Fibroblast of skin of left quadriceps (primary cell): ENCODE measurements around the gene DAB2IP.

ENCODE experiments used
- DNase-seq, 2 experiments: peaks; one replicate each; pipeline ENCODE4 v3.0.0-alpha.2; 2013; ENCODE audit warnings: low read depth in 2 of 2

The DAB2IP gene

GRCh38 chr9:121662891-121663580 is 11.6 kb downstream of the DAB2IP start:
- DNase-seq: no peak

GRCh38 chr9:121663591-121663990 is 12.2 kb downstream of the DAB2IP start:
- DNase-seq: no peak

GRCh38 chr9:121666294-121666693 is 14.9 kb downstream of the DAB2IP start:
- DNase-seq: no peak

- DNase-seq: no peak
These were observed 15.8 kb downstream of the DAB2IP start for GRCh38 chr9:121667214-121667613.

- DNase-seq: no peak
These were observed 16.5 kb downstream of the DAB2IP start for GRCh38 chr9:121667890-121668289.

- DNase-seq: no peak
These were observed 19.0 kb downstream of the DAB2IP start for GRCh38 chr9:121670431-121670830.

- no peak for DNase-seq
These were observed 20.2 kb downstream of the DAB2IP start for GRCh38 chr9:121671612-121672155.

- DNase-seq: no peak
These were observed 20.8 kb downstream of the DAB2IP start for GRCh38 chr9:121672213-121672612.

- no peak for DNase-seq
These were observed 21.6 kb downstream of the DAB2IP start for GRCh38 chr9:121672986-121673385.

GRCh38 chr9:121673576-121673975 is 22.1 kb downstream of the DAB2IP start:
- no peak for DNase-seq

GRCh38 chr9:121674017-121674416 is 22.6 kb downstream of the DAB2IP start:
- no peak for DNase-seq

GRCh38 chr9:121674952-121675351 is 23.5 kb downstream of the DAB2IP start:
- no peak for DNase-seq

GRCh38 chr9:121675381-121675780 is 23.9 kb downstream of the DAB2IP start:
- no peak for DNase-seq

GRCh38 chr9:121675969-121676822 is 24.8 kb downstream of the DAB2IP start:
- no peak for DNase-seq

GRCh38 chr9:121676926-121677325 is 25.5 kb downstream of the DAB2IP start:
- no peak for DNase-seq

- DNase-seq: no peak
These were observed 27.1 kb downstream of the DAB2IP start for GRCh38 chr9:121678501-121679022.

GRCh38 chr9:121679901-121680635 is 28.6 kb downstream of the DAB2IP start:
- DNase-seq: no peak

GRCh38 chr9:121681404-121681803 is 30.0 kb downstream of the DAB2IP start:
- no peak for DNase-seq

- no peak for DNase-seq
These were observed 30.8 kb downstream of the DAB2IP start for GRCh38 chr9:121682201-121682600.

- DNase-seq: no peak
These were observed 31.6 kb downstream of the DAB2IP start for GRCh38 chr9:121682926-121683515.

- no peak for DNase-seq
These were observed 32.2 kb downstream of the DAB2IP start for GRCh38 chr9:121683652-121684051.
